ENCODE measurements around the gene ZNF625.

Gene ZNF625

GRCh38 chr19:12156223-12157058, at the start of gene ZNF625:
TSS of gene ZNF625 (minus strand) at chr19:12156734. CDS start at chr19:12156558, 176 bp downstream.
- Histone ChIP-seq H3K36me3 (ENCODE audit: control insufficient read depth, insufficient read depth, low read length, severe bottlenecking) (peaks cover 8% of the 10 kb centered on the region), H3K4me3 (ENCODE audit: low read length) (peak within 1 kb of the TSS; percentile 90), H3K27me3 (replicated peaks; ENCODE audit: control insufficient read depth, insufficient read depth, low read length) (no peaks in the 10 kb centered on the region), H3K9me3 (ENCODE audit: control insufficient read depth, low read length) (no peaks in the 10 kb centered on the region), H3K4me1 (ENCODE audit: control insufficient read depth, insufficient read depth, low read length) (peaks cover 9% of the 10 kb centered on the region), H3K9ac (ENCODE audit: low read length) (peak within 1 kb of the TSS; percentile 93)
- DNase-seq (ENCODE audit: low read depth), result peak; percentile 94

GRCh38 chr19:12205296-12205695, 48.8 kb upstream of the ZNF625 start:
- no peak overlapping the region for H3K9ac ChIP-seq (ENCODE audit: low read length)
- H3K9me3 ChIP-seq (ENCODE audit: control insufficient read depth, low read length), result peaks cover 84% of the 10 kb centered on the region
- no peak overlapping the region for H3K4me3 ChIP-seq (ENCODE audit: low read length)
- H3K36me3 ChIP-seq (ENCODE audit: control insufficient read depth, insufficient read depth, low read length, severe bottlenecking), result peaks cover 29% of the 10 kb centered on the region
- no peaks in the 10 kb centered on the region for H3K4me1 ChIP-seq (ENCODE audit: control insufficient read depth, insufficient read depth, low read length)
- no peak for DNase-seq (ENCODE audit: low read depth)
- no peaks in the 10 kb centered on the region for H3K27me3 ChIP-seq (replicated peaks; ENCODE audit: control insufficient read depth, insufficient read depth, low read length)

GRCh38 chr19:12202250-12202649, 45.7 kb upstream of the ZNF625 start:
- Histone ChIP-seq H3K27me3 (replicated peaks; ENCODE audit: control insufficient read depth, insufficient read depth, low read length) (no peaks in the 10 kb centered on the region), H3K9ac (ENCODE audit: low read length) (no peak overlapping the region), H3K4me1 (ENCODE audit: control insufficient read depth, insufficient read depth, low read length) (no peaks in the 10 kb centered on the region), H3K9me3 (ENCODE audit: control insufficient read depth, low read length) (peaks cover 83% of the 10 kb centered on the region), H3K4me3 (ENCODE audit: low read length) (peak overlapping the region; percentile 40), H3K36me3 (ENCODE audit: control insufficient read depth, insufficient read depth, low read length, severe bottlenecking) (peaks cover 7% of the 10 kb centered on the region)
- no peak for DNase-seq (ENCODE audit: low read depth)

- peaks cover 4% of the 10 kb centered on the region for H3K36me3 ChIP-seq (ENCODE audit: control insufficient read depth, insufficient read depth, low read length, severe bottlenecking)
- no peaks in the 10 kb centered on the region for H3K4me1 ChIP-seq (ENCODE audit: control insufficient read depth, insufficient read depth, low read length)
- H3K9me3 ChIP-seq (ENCODE audit: control insufficient read depth, low read length), result peaks cover 84% of the 10 kb centered on the region
- no peak overlapping the region for H3K4me3 ChIP-seq (ENCODE audit: low read length)
- H3K9ac ChIP-seq (ENCODE audit: low read length), result no peak overlapping the region
- DNase-seq (ENCODE audit: low read depth), result no peak
- no peaks in the 10 kb centered on the region for H3K27me3 ChIP-seq (replicated peaks; ENCODE audit: control insufficient read depth, insufficient read depth, low read length)
Observed at GRCh38 chr19:12199757-12200419, 43.4 kb upstream of the ZNF625 start.

GRCh38 chr19:12198136-12198535, 41.6 kb upstream of the ZNF625 start:
- H3K9ac ChIP-seq (ENCODE audit: low read length), result no peak overlapping the region
- no peaks in the 10 kb centered on the region for H3K4me1 ChIP-seq (ENCODE audit: control insufficient read depth, insufficient read depth, low read length)
- H3K4me3 ChIP-seq (ENCODE audit: low read length), result peak overlapping the region; percentile 32
- no peak for DNase-seq (ENCODE audit: low read depth)
- H3K9me3 ChIP-seq (ENCODE audit: control insufficient read depth, low read length), result peaks cover 84% of the 10 kb centered on the region
- peaks cover 7% of the 10 kb centered on the region for H3K36me3 ChIP-seq (ENCODE audit: control insufficient read depth, insufficient read depth, low read length, severe bottlenecking)
- no peaks in the 10 kb centered on the region for H3K27me3 ChIP-seq (replicated peaks; ENCODE audit: control insufficient read depth, insufficient read depth, low read length)

- Histone ChIP-seq H3K36me3 (ENCODE audit: control insufficient read depth, insufficient read depth, low read length, severe bottlenecking) (peaks cover 35% of the 10 kb centered on the region), H3K9ac (ENCODE audit: low read length) (no peak overlapping the region), H3K4me1 (ENCODE audit: control insufficient read depth, insufficient read depth, low read length) (no peaks in the 10 kb centered on the region), H3K27me3 (replicated peaks; ENCODE audit: control insufficient read depth, insufficient read depth, low read length) (no peaks in the 10 kb centered on the region), H3K4me3 (ENCODE audit: low read length) (peak overlapping the region; percentile 66), H3K9me3 (ENCODE audit: control insufficient read depth, low read length) (peaks cover 95% of the 10 kb centered on the region)
- DNase-seq (ENCODE audit: low read depth), result peak; percentile 50
Observed at GRCh38 chr19:12194827-12195731, 38.5 kb upstream of the ZNF625 start.

- H3K9ac ChIP-seq (ENCODE audit: low read length), result no peak overlapping the region
- no peak for DNase-seq (ENCODE audit: low read depth)
- no peaks in the 10 kb centered on the region for H3K27me3 ChIP-seq (replicated peaks; ENCODE audit: control insufficient read depth, insufficient read depth, low read length)
- peaks cover 99% of the 10 kb centered on the region for H3K9me3 ChIP-seq (ENCODE audit: control insufficient read depth, low read length)
- H3K4me3 ChIP-seq (ENCODE audit: low read length), result peak overlapping the region; percentile 74
- H3K36me3 ChIP-seq (ENCODE audit: control insufficient read depth, insufficient read depth, low read length, severe bottlenecking), result peaks cover 91% of the 10 kb centered on the region
- H3K4me1 ChIP-seq (ENCODE audit: control insufficient read depth, insufficient read depth, low read length), result no peaks in the 10 kb centered on the region
Observed at GRCh38 chr19:12187625-12188024, 31.1 kb upstream of the ZNF625 start.

- H3K4me1 ChIP-seq (ENCODE audit: control insufficient read depth, insufficient read depth, low read length), result no peaks in the 10 kb centered on the region
- peaks cover 75% of the 10 kb centered on the region for H3K9me3 ChIP-seq (ENCODE audit: control insufficient read depth, low read length)
- H3K27me3 ChIP-seq (replicated peaks; ENCODE audit: control insufficient read depth, insufficient read depth, low read length), result no peaks in the 10 kb centered on the region
- H3K9ac ChIP-seq (ENCODE audit: low read length), result no peak overlapping the region
- no peak overlapping the region for H3K4me3 ChIP-seq (ENCODE audit: low read length)
- no peak for DNase-seq (ENCODE audit: low read depth)
- H3K36me3 ChIP-seq (ENCODE audit: control insufficient read depth, insufficient read depth, low read length, severe bottlenecking), result peaks cover 70% of the 10 kb centered on the region
Observed at GRCh38 chr19:12180377-12180776, 23.8 kb upstream of the ZNF625 start.

- no peak overlapping the region for H3K9ac ChIP-seq (ENCODE audit: low read length)
- H3K36me3 ChIP-seq (ENCODE audit: control insufficient read depth, insufficient read depth, low read length, severe bottlenecking), result peaks cover 17% of the 10 kb centered on the region
- no peaks in the 10 kb centered on the region for H3K9me3 ChIP-seq (ENCODE audit: control insufficient read depth, low read length)
- peak overlapping the region; percentile 2 for H3K4me3 ChIP-seq (ENCODE audit: low read length)
- no peaks in the 10 kb centered on the region for H3K27me3 ChIP-seq (replicated peaks; ENCODE audit: control insufficient read depth, insufficient read depth, low read length)
- H3K4me1 ChIP-seq (ENCODE audit: control insufficient read depth, insufficient read depth, low read length), result peaks cover 24% of the 10 kb centered on the region
- peak; percentile 27 for DNase-seq (ENCODE audit: low read depth)
Observed at GRCh38 chr19:12166626-12167025, 10.1 kb upstream of the ZNF625 start.

GRCh38 chr19:12163826-12164225, 7.3 kb upstream of the ZNF625 start:
- Histone ChIP-seq H3K27me3 (replicated peaks; ENCODE audit: control insufficient read depth, insufficient read depth, low read length) (no peaks in the 10 kb centered on the region), H3K9me3 (ENCODE audit: control insufficient read depth, low read length) (no peaks in the 10 kb centered on the region), H3K4me3 (ENCODE audit: low read length) (peak overlapping the region; percentile 89), H3K9ac (ENCODE audit: low read length) (peak overlapping the region; percentile 90), H3K36me3 (ENCODE audit: control insufficient read depth, insufficient read depth, low read length, severe bottlenecking) (peaks cover 6% of the 10 kb centered on the region), H3K4me1 (ENCODE audit: control insufficient read depth, insufficient read depth, low read length) (peaks cover 24% of the 10 kb centered on the region)
- peak; percentile 68 for DNase-seq (ENCODE audit: low read depth)
